Activated CD4-positive, alpha-beta T cell treated with anti-CD3 and anti-CD28 coated beads for 48 hours (primary cell): ENCODE measurements around the gene PTX4.
"Not testable (repeated sequence)": the region's sequence is repeated elsewhere in the genome, so short reads cannot be mapped to it uniquely, and the experiment has no call there.

Experiments used
- DNase-seq: peaks from one replicate; pipeline ENCODE4 v3.0.0-alpha.2; 2020

The PTX4 gene

GRCh38 chr16:1478937-1479336 lies 9.8 kb downstream of the PTX4 start:
- DNase-seq: not testable (repeated sequence)

- no peak for DNase-seq
These were observed 11.7 kb downstream of the PTX4 start for GRCh38 chr16:1477033-1477432.

GRCh38 chr16:1475552-1476114 lies 13.1 kb downstream of the PTX4 start:
- DNase-seq: no peak

GRCh38 chr16:1474796-1475551 lies 13.8 kb downstream of the PTX4 start, which contains the start of gene CLCN7:
TSS of gene CLCN7 (minus strand) at chr16:1475028. CDS start at chr16:1474974, 54 bp downstream.
- DNase-seq: peak; percentile 93

GRCh38 chr16:1474082-1474795 lies 14.5 kb downstream of the PTX4 start:
- no peak for DNase-seq

- no peak for DNase-seq
These were observed 15.8 kb downstream of the PTX4 start for GRCh38 chr16:1472974-1473373.

GRCh38 chr16:1471569-1472194 lies 17.1 kb downstream of the PTX4 start:
- no peak for DNase-seq

GRCh38 chr16:1470481-1471251 lies 18.1 kb downstream of the PTX4 start:
- DNase-seq: no peak

GRCh38 chr16:1469693-1470201 lies 19.0 kb downstream of the PTX4 start:
- DNase-seq: no peak

- DNase-seq: not testable (repeated sequence)
These were observed 19.6 kb downstream of the PTX4 start for GRCh38 chr16:1469141-1469540.

GRCh38 chr16:1468426-1468810 lies 20.3 kb downstream of the PTX4 start:
- no peak for DNase-seq

GRCh38 chr16:1466968-1467521 lies 21.7 kb downstream of the PTX4 start:
- no peak for DNase-seq

- DNase-seq: no peak
These were observed 22.7 kb downstream of the PTX4 start for GRCh38 chr16:1466054-1466453.

GRCh38 chr16:1465567-1465915 lies 23.2 kb downstream of the PTX4 start:
- DNase-seq: no peak

GRCh38 chr16:1464894-1465566 lies 23.7 kb downstream of the PTX4 start:
- no peak for DNase-seq

GRCh38 chr16:1464196-1464893 lies 24.4 kb downstream of the PTX4 start:
- no peak for DNase-seq

GRCh38 chr16:1461146-1461545 lies 27.6 kb downstream of the PTX4 start:
- DNase-seq: no peak

GRCh38 chr16:1460602-1461138 lies 28.1 kb downstream of the PTX4 start:
- no peak for DNase-seq

- DNase-seq: no peak
These were observed 28.8 kb downstream of the PTX4 start for GRCh38 chr16:1459967-1460366.

- no peak for DNase-seq
These were observed 29.8 kb downstream of the PTX4 start for GRCh38 chr16:1458977-1459341.
